Coronary artery (tissue), 2 donors: Measurements from ENCODE around the gene PHEX.

Experiments used
- DNase-seq: peaks from one replicate; pipeline ENCODE4 v3.0.0-alpha.2; 2017; ENCODE audit warnings: low spot score
- H3K27ac ChIP-seq, 2 donors: fragments of 200-600 bp; sonication (generic); one replicate each; pipeline ENCODE4 v1.5.1; 2016 to 2019
- H3K4me3 ChIP-seq: fragments of 200-600 bp; sonication (generic); 2 replicates; pipeline ENCODE4 v1.5.1; 2016; ENCODE audit warnings: mild to moderate bottlenecking, moderate library complexity
- CTCF ChIP-seq: fragments of 200-600 bp; sonication (generic); IDR thresholded peaks from one replicate; pipeline ENCODE4 v1.5.1; 2019; ENCODE audit warnings: antibody characterized with exemption

Gene PHEX

GRCh38 chrX:22184096-22184495, 152.0 kb downstream of the PHEX start:
- TF ChIP-seq CTCF, result no peak
- H3K4me3 ChIP-seq, result no peak overlapping the region
- H3K27ac ChIP-seq, result no peak overlapping the region
- no peak for DNase-seq

- TF ChIP-seq CTCF, result no peak
- H3K27ac ChIP-seq, result no peak overlapping the region
- H3K4me3 ChIP-seq, result no peak overlapping the region
- DNase-seq, result no peak
Observed at GRCh38 chrX:22186165-22186564, 154.0 kb downstream of the PHEX start.

- no peak for DNase-seq
- peak; percentile 26 for TF ChIP-seq CTCF
- H3K4me3 ChIP-seq, result no peak overlapping the region
- H3K27ac ChIP-seq, result no peak overlapping the region
Observed at GRCh38 chrX:22192419-22193060, 160.4 kb downstream of the PHEX start.

GRCh38 chrX:22193851-22194659, 161.9 kb downstream of the PHEX start:
- H3K4me3 ChIP-seq, result no peak overlapping the region
- TF ChIP-seq CTCF, result no peak
- DNase-seq, result no peak
- H3K27ac ChIP-seq, result no peak overlapping the region

- no peak for DNase-seq
- H3K4me3 ChIP-seq, result no peak overlapping the region
- H3K27ac ChIP-seq, result no peak overlapping the region
- no peak for TF ChIP-seq CTCF
Observed at GRCh38 chrX:22194660-22194945, 162.5 kb downstream of the PHEX start.

GRCh38 chrX:22196149-22196548, 164.0 kb downstream of the PHEX start:
- TF ChIP-seq CTCF, result no peak
- Histone ChIP-seq H3K27ac (no peak overlapping the region), H3K4me3 (no peak overlapping the region)
- DNase-seq, result no peak

GRCh38 chrX:22202251-22202650, 170.1 kb downstream of the PHEX start:
- TF ChIP-seq CTCF, result no peak
- DNase-seq, result no peak
- Histone ChIP-seq H3K27ac (no peak overlapping the region), H3K4me3 (no peak overlapping the region)
